HG02852 (cell line): ENCODE measurements around the gene C1QTNF6.
"Not testable (repeated sequence)": the region's sequence is repeated elsewhere in the genome, so short reads cannot be mapped to it uniquely, and the experiment has no call there.

Experiments used
- ATAC-seq: cut with Tn5 transposase; IDR thresholded peaks from one replicate; pipeline ENCODE4 v1.9.1; 2021; ENCODE audit warnings: mild to moderate bottlenecking, moderate library complexity; ENCODE audit not compliant: unreplicated experiment

The C1QTNF6 gene

GRCh38 chr22:37187891-37188761 lies at the start of gene C1QTNF6:
TSS of gene C1QTNF6 (minus strand) at chr22:37188247. CDS start at chr22:37188213, 34 bp downstream.
- no peak for ATAC-seq

- ATAC-seq: no peak
Measured at GRCh38 chr22:37235897-37236607, 48.0 kb upstream of the C1QTNF6 start.

- ATAC-seq: no peak
Measured at GRCh38 chr22:37234736-37235711, 47.0 kb upstream of the C1QTNF6 start.

GRCh38 chr22:37233751-37234631 lies 45.9 kb upstream of the C1QTNF6 start:
- no peak for ATAC-seq

- not testable (repeated sequence) for ATAC-seq
Measured at GRCh38 chr22:37233371-37233750, 45.3 kb upstream of the C1QTNF6 start.

- no peak for ATAC-seq
Measured at GRCh38 chr22:37232140-37232998, 44.3 kb upstream of the C1QTNF6 start.

GRCh38 chr22:37231406-37232139 lies 43.5 kb upstream of the C1QTNF6 start:
- no peak for ATAC-seq

GRCh38 chr22:37230673-37231405 lies 42.8 kb upstream of the C1QTNF6 start:
- peak; percentile 52 for ATAC-seq

GRCh38 chr22:37229805-37230672 lies 42.0 kb upstream of the C1QTNF6 start:
- peak; percentile 60 for ATAC-seq

GRCh38 chr22:37229012-37229804 lies 41.2 kb upstream of the C1QTNF6 start:
- no peak for ATAC-seq

GRCh38 chr22:37228106-37229011 lies 40.3 kb upstream of the C1QTNF6 start:
- no peak for ATAC-seq

GRCh38 chr22:37226514-37226913 lies 38.5 kb upstream of the C1QTNF6 start:
- ATAC-seq: no peak

- ATAC-seq: no peak
Measured at GRCh38 chr22:37226087-37226486, 38.0 kb upstream of the C1QTNF6 start.

- no peak for ATAC-seq
Measured at GRCh38 chr22:37225481-37225880, 37.4 kb upstream of the C1QTNF6 start.
